Prostate gland (tissue), 2 donors: Measurements from ENCODE around the gene CHTF18.

Experiments used
- POLR2A ChIP-seq: fragments of 450-650 bp; IDR thresholded peaks from one replicate; pipeline ENCODE4 v1.6.1; 2016; ENCODE audit warnings: antibody characterized with exemption, mild to moderate bottlenecking
- POLR2AphosphoS5 ChIP-seq: sonication (generic); formaldehyde crosslinking; IDR thresholded peaks from one replicate; pipeline ENCODE4 v1.6.1; 2017; ENCODE audit warnings: antibody characterized with exemption
- TF ChIP-seq, protein P1 (sequence below), 4 experiments: fragments of 200-600 bp in 2 of 4; fragments of 450-650 bp in 2 of 4; sonication (generic) in 2 of 4; IDR thresholded peaks; 1 replicate in 3 of 4; 2 replicates in 1 of 4; pipeline ENCODE4 v1.5.1; 2016 to 2019; ENCODE audit warnings: antibody characterized with exemption in 4 of 4, mild to moderate bottlenecking in 2 of 4, moderate library complexity in 2 of 4

DNA sequence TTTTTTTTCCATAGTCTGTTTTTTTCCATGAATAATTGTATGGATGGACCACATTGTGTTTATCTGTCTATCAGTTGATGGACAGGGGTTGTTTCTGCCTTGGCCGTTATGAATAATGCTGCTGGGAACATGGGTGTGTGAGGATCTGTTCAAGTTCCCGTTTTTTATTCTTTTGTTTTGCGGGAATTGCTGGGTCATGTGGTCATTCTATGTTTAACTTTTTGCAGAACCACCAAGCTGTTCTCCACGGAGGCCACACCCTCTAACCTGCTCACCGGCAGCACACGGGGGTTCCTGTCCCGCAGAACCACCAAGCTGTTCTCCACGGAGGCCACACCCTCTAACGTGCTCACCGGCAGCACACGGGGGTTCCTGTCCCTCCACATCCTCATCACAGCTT is 33.8 kb upstream of the CHTF18 start:
- TF ChIP-seq POLR2A (no peak), POLR2AphosphoS5 (no peak)
- TF ChIP-seq, protein P1, sequence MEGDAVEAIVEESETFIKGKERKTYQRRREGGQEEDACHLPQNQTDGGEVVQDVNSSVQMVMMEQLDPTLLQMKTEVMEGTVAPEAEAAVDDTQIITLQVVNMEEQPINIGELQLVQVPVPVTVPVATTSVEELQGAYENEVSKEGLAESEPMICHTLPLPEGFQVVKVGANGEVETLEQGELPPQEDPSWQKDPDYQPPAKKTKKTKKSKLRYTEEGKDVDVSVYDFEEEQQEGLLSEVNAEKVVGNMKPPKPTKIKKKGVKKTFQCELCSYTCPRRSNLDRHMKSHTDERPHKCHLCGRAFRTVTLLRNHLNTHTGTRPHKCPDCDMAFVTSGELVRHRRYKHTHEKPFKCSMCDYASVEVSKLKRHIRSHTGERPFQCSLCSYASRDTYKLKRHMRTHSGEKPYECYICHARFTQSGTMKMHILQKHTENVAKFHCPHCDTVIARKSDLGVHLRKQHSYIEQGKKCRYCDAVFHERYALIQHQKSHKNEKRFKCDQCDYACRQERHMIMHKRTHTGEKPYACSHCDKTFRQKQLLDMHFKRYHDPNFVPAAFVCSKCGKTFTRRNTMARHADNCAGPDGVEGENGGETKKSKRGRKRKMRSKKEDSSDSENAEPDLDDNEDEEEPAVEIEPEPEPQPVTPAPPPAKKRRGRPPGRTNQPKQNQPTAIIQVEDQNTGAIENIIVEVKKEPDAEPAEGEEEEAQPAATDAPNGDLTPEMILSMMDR (IDR thresholded peaks at IDR 0.05) = no peak
